GM12878 (cell line): ENCODE data around the gene OGA. TPM values are rescaled to one million over a fixed set of nuclear protein-coding genes. Genes with fewer than 3 reads are reported as not detected.

Source experiments
- ATAC-seq: fragments of 200-7000 bp; cut with Tn5 transposase; 3 replicates; pipeline ENCODE4 v1.9.1; 2020; ENCODE audit warnings: mild to moderate bottlenecking, moderate library complexity
- BruUV-seq: library from RNA; stranded (reverse); fragments of 400-500 nt; replicated peaks from 2 replicates; lab custom pipeline; 2021; lab: Mats Ljungman, UMichigan
- CTCF ChIA-PET: fragments of 300-600 bp; sonication (Branson Sonifier 250); formaldehyde crosslinking; extraction: SDS; loops from one replicate; lab custom pipeline; 2021; ENCODE audit warnings: inconsistent platforms; lab: Yijun Ruan, JAX
- POLR2A ChIA-PET: fragments of 350-600 bp; formaldehyde crosslinking; extraction: SDS; loops from one replicate; lab custom pipeline; 2021; ENCODE audit warnings: inconsistent platforms; lab: Charles Lee
- RAD21 ChIA-PET: fragments of 300-600 bp; sonication (Branson Sonifier 250); formaldehyde crosslinking; loops from one replicate; lab custom pipeline; 2023; ENCODE audit warnings: antibody characterized with exemption; ENCODE audit not compliant: unreplicated experiment; lab: Charles Lee
- SMC1A ChIA-PET: fragments of 300-600 bp; sonication (Branson Sonifier 250); formaldehyde crosslinking; loops from one replicate; lab custom pipeline; 2023; ENCODE audit not compliant: unreplicated experiment, uncharacterized antibody; lab: Charles Lee
- DNase-seq: peaks from one replicate; pipeline ENCODE4 v3.0.0-alpha.2; 2011; ENCODE audit warnings: low read depth, low spot score
- FAIRE-seq: peaks from 3 replicates; lab custom pipeline; 2011; peaks lifted over from hg19 to GRCh38; lab: Jason Lieb, UNC
- H2AFZ ChIP-seq: 2 replicates; pipeline ENCODE4 v1.6.0; 2011; ENCODE audit warnings: low read depth, low read length, control low read depth; ENCODE audit not compliant: control insufficient read depth
- H3K27ac ChIP-seq: 2 replicates; pipeline ENCODE4 v1.5.1; 2011; ENCODE audit warnings: control low read depth; ENCODE audit not compliant: control insufficient read depth, insufficient read depth
- H3K27me3 ChIP-seq, 2 experiments: replicated peaks in 1 of 2; 2 replicates each; pipeline versions ENCODE4 v1.6.0 to v1.6.1; 2011; ENCODE audit warnings: low read length in 1 of 2; ENCODE audit not compliant: control insufficient read depth in 2 of 2, insufficient read depth in 2 of 2
- H3K36me3 ChIP-seq, 2 experiments: 2 replicates each; pipeline ENCODE4 v1.5.1; 2011; ENCODE audit warnings: low read length in 1 of 2; ENCODE audit not compliant: control insufficient read depth in 2 of 2, insufficient read depth in 2 of 2
- H3K4me1 ChIP-seq: 2 replicates; pipeline ENCODE4 v1.6.1; 2011; ENCODE audit warnings: mild to moderate bottlenecking, low read length, moderate library complexity, mixed read lengths; ENCODE audit not compliant: control insufficient read depth, insufficient read depth
- H3K4me2 ChIP-seq: 2 replicates; pipeline ENCODE4 v1.6.0; 2011; ENCODE audit warnings: control low read depth; ENCODE audit not compliant: control insufficient read depth, insufficient read depth
- H3K4me3 ChIP-seq: fragments of 200-600 bp; sonication (generic); 2 replicates; pipeline ENCODE4 v1.5.1; 2016
- H3K79me2 ChIP-seq: 2 replicates; pipeline ENCODE4 v1.6.0; 2011; ENCODE audit warnings: low read length; ENCODE audit not compliant: control insufficient read depth, insufficient read depth
- H3K9ac ChIP-seq: 2 replicates; pipeline ENCODE4 v1.8.0; 2011; ENCODE audit warnings: low read length, control low read depth, mixed read lengths; ENCODE audit not compliant: control insufficient read depth, insufficient read depth
- H3K9me3 ChIP-seq: replicated peaks from 3 replicates; pipeline ENCODE4 v1.5.1; 2011; ENCODE audit warnings: mild to moderate bottlenecking, low read length; ENCODE audit not compliant: control insufficient read depth, insufficient read depth
- H4K20me1 ChIP-seq: 2 replicates; pipeline ENCODE4 v1.6.0; 2011; ENCODE audit not compliant: control insufficient read depth, insufficient read depth
- EZH2 ChIP-seq: IDR thresholded peaks from 2 replicates; pipeline ENCODE4 v1.6.1; 2012; ENCODE audit warnings: low read depth, mild to moderate bottlenecking, control low read depth, inconsistent platforms, low read length, borderline replicate concordance; ENCODE audit not compliant: control insufficient read depth
- KAT2A ChIP-seq: conservative IDR thresholded peaks from 2 replicates; pipeline ENCODE4 v1.6.1; 2011; ENCODE audit warnings: low read depth, low read length; ENCODE audit not compliant: control insufficient read depth
- ZNF384 ChIP-seq: IDR thresholded peaks from 2 replicates; pipeline ENCODE4 v1.6.1; 2012; ENCODE audit warnings: low read depth, mild to moderate bottlenecking, low read length, improper control_type of control experiment, borderline replicate concordance
- WGBS: methylation state at CpG from one replicate; pipeline ENCODE4 v1.1.6; 2016; ENCODE audit warnings: low lambda C conversion rate; ENCODE audit not compliant: insufficient replicate concordance, insufficient coverage; ENCODE audit errors: missing lambda C conversion rate; 5-methylcytosine and 5-hydroxymethylcytosine counted together
- in situ Hi-C: fragments of 300-500 bp; cut with MboI; formaldehyde crosslinking; loops from 9 replicates; pipeline ENCODE4 v1.14.3; 2018; ENCODE audit warnings: mixed read lengths
- intact Hi-C: fragments of 100-400 bp; cut with micrococcal nuclease; formaldehyde crosslinking; loops from one replicate; pipeline ENCODE4 v1.14.2; 2022; ENCODE audit not compliant: unreplicated experiment
- polyA plus RNA-seq, 11 experiments: library from polyadenylated mRNA; depleted of rRNA in 4 of 11; unstranded in 6 of 11; stranded (reverse) in 5 of 11; fragments of >200 nt; fragmentation: Nextera tagmentation in 4 of 11; fragmentation: Illumina TruSeq in 1 of 11; extraction: Ambion mirVana in 4 of 11; extraction: Trizol in 1 of 11; gene quantifications; 1 replicate in 1 of 11; 2 replicates in 10 of 11; pipeline versions ENCODE4 v1.2.1 to v1.2.3, GENCODE V29; 2011 to 2016; ENCODE audit warnings: inconsistent platforms in 2 of 11, missing spikeins in 2 of 11, low read depth in 1 of 11
- total RNA-seq, 4 experiments: library from RNA; depleted of rRNA in 3 of 4; stranded (reverse); fragments of >200 nt in 3 of 4; fragmentation: Illumina TruSeq in 1 of 4; extraction: Trizol in 1 of 4; gene quantifications; 2 replicates each; pipeline versions ENCODE4 v1.2.1 to v1.2.3, GENCODE V29; 2013 to 2021
- TF ChIP-seq, protein P1 (sequence below): IDR thresholded peaks from 2 replicates; pipeline ENCODE4 v1.6.1; 2012; ENCODE audit warnings: low read depth, low read length, improper control_type of control experiment

Gene OGA
- total and polyA plus RNA-seq, 10 of the 15 experiments (the other 5 are each of a cell fraction or from before 2014, with no cell fraction given), result 23.0 to 145 (median 85.2) TPM

DNA sequence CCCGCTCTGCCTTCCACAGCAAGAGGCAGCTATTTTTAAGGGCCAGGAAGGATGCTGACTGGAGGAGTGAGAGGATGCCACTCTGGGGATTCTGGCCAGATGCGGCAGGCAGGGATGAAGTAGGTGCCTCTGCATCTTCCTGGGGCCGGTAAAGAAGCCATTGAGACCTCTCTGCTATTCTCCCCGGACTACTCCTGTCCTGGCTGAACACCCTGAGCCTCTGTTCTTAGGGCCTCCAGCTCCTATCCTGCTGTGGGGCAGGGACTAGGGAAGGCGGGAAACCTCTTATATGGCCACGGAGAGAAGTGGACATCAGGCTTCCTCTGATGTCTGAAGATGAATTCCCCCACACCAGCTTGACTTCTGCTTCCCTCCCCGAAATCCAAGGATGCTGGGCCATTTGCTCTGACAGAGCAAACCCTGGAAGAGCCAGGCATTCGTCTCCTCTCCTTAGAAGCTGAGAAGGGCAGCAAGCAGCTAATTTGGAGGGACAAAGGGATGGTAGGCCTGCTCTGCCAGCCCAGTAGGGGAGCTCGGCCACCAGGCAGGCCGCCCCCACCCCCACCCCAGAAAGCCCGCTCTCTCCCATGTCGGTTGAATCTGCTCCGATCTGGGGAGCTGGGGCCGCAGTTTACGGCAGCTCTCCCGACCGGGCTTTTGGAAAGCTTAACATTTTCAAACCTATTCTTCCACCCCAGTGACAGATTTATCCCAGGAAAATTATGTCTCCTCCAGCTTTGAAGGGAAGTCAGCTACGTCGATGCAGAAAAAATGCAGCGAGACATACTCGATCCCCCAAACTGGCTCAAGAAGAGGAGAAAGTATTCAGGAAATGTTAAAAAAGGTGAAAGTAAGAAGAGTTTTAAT, 45.1 kb downstream of the OGA start:
- intact Hi-C loops (no loop called here), in situ Hi-C loops (no loop called here)
- Histone ChIP-seq H3K4me3 (no peak overlapping the region), H2AFZ (no peak overlapping the region), H3K27ac (no peak overlapping the region), H3K36me3 (no peaks in the 10 kb centered on the region), H3K9ac (no peak overlapping the region), H3K9me3 (no peaks in the 10 kb centered on the region), H3K4me1 (peaks cover 6% of the 10 kb centered on the region), H3K27me3 (peaks cover 13 to 20% of the 10 kb centered on the region in 2 experiments; a peak in 3 of 4 replicates), H3K79me2 (no peaks in the 10 kb centered on the region), H4K20me1 (no peaks in the 10 kb centered on the region), H3K4me2 (no peak overlapping the region)
- WGBS, result 45% methylated on average over 18 of the region's 21 CpGs
- SMC1A ChIA-PET, result interaction anchor here (0.7 to 1.5 kb wide), 4 partner anchors 42 to 171 kb away, joined by 3 to 5 read pairs (median 4); no protein-coding TSS in a partner anchor
- TF ChIP-seq, protein P1, sequence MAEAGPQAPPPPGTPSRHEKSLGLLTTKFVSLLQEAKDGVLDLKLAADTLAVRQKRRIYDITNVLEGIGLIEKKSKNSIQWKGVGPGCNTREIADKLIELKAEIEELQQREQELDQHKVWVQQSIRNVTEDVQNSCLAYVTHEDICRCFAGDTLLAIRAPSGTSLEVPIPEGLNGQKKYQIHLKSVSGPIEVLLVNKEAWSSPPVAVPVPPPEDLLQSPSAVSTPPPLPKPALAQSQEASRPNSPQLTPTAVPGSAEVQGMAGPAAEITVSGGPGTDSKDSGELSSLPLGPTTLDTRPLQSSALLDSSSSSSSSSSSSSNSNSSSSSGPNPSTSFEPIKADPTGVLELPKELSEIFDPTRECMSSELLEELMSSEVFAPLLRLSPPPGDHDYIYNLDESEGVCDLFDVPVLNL, result no peak
- TF ChIP-seq KAT2A (no peak), ZNF384 (no peak), EZH2 (0 out of 2 replicates have a peak, but pooled peaks have one; percentile 6)
- FAIRE-seq (no peak), ATAC-seq (no peak), DNase-seq (no peak)
- POLR2A ChIA-PET, result no interaction called here
- no TSS peak for BruUV-seq
- CTCF ChIA-PET, result interaction anchor here (0.6 to 2.2 kb wide), 6 partner anchors 8 to 237 kb away, joined by 3 to 10 read pairs (median 6); no protein-coding TSS in a partner anchor
- RAD21 ChIA-PET, result interaction anchor here (1.1 to 2.5 kb wide), 3 partner anchors 66 to 170 kb away, joined by 3 to 14 read pairs (median 3); no protein-coding TSS in a partner anchor
